Breast epithelium (tissue), 3 donors: ENCODE data around the gene PTPRO.

Experiments
- CTCF ChIP-seq, 3 donors: fragments of 450-650 bp; IDR thresholded peaks; one replicate each; pipeline ENCODE4 v1.5.1; 2016 to 2017; ENCODE audit warnings: antibody characterized with exemption in 3 of 3, mild to moderate bottlenecking in 3 of 3, moderate library complexity in 3 of 3
- POLR2A ChIP-seq: fragments of 450-650 bp; IDR thresholded peaks from one replicate; pipeline ENCODE4 v1.6.1; 2016; ENCODE audit warnings: antibody characterized with exemption, mild to moderate bottlenecking, moderate library complexity

GRCh38 chr12:15543347-15543746 lies 221.0 kb downstream of the PTPRO start:
- TF ChIP-seq CTCF (IDR thresholded peaks at IDR 0.05) (no peak), POLR2A (no peak)
